ENCODE measurements around the gene MYB.

MYB gene

GRCh38 chr6:135251498-135252441, 70.7 kb downstream of the MYB start:
- Histone ChIP-seq H3K79me2 (no peaks in the 10 kb centered on the region), H2AFZ (no peak overlapping the region), H3K4me1 (peaks cover 3% of the 10 kb centered on the region), H3K9ac (no peak overlapping the region), H3K27me3 (ENCODE audit: control insufficient read depth, insufficient read depth, low read length) (no peaks in the 10 kb centered on the region), H3K36me3 (ENCODE audit: control insufficient read depth, insufficient read depth, low read length) (no peaks in the 10 kb centered on the region), H3K4me2 (ENCODE audit: low read length) (no peak overlapping the region), H3K9me3 (ENCODE audit: control insufficient read depth, low read length) (no peaks in the 10 kb centered on the region), H3K27ac (no peak overlapping the region), H3K4me3 (ENCODE audit: low read depth, low read length) (no peak overlapping the region)
- TF ChIP-seq CTCF (IDR thresholded peaks at IDR 0.05): no peak

- no peak for TF ChIP-seq CTCF (IDR thresholded peaks at IDR 0.05)
- Histone ChIP-seq H3K4me2 (ENCODE audit: low read length) (no peak overlapping the region), H3K27ac (no peak overlapping the region), H3K9me3 (ENCODE audit: control insufficient read depth, low read length) (no peaks in the 10 kb centered on the region), H3K9ac (no peak overlapping the region), H3K36me3 (ENCODE audit: control insufficient read depth, insufficient read depth, low read length) (no peaks in the 10 kb centered on the region), H3K79me2 (no peaks in the 10 kb centered on the region), H3K27me3 (ENCODE audit: control insufficient read depth, insufficient read depth, low read length) (no peaks in the 10 kb centered on the region), H2AFZ (no peak overlapping the region), H3K4me1 (peaks cover 6% of the 10 kb centered on the region), H3K4me3 (ENCODE audit: low read depth, low read length) (no peak overlapping the region)
These were observed 73.4 kb downstream of the MYB start for GRCh38 chr6:135254471-135254870.

- no peak overlapping the region for H3K4me3 ChIP-seq (ENCODE audit: low read depth, low read length)
- no peaks in the 10 kb centered on the region for H3K9me3 ChIP-seq (ENCODE audit: control insufficient read depth, low read length)
- H3K4me2 ChIP-seq (ENCODE audit: low read length): no peak overlapping the region
- peaks cover 7% of the 10 kb centered on the region for H3K4me1 ChIP-seq
- H2AFZ ChIP-seq: no peak overlapping the region
- H3K36me3 ChIP-seq (ENCODE audit: control insufficient read depth, insufficient read depth, low read length): no peaks in the 10 kb centered on the region
- H3K27ac ChIP-seq: no peak overlapping the region
- no peaks in the 10 kb centered on the region for H3K27me3 ChIP-seq (ENCODE audit: control insufficient read depth, insufficient read depth, low read length)
- TF ChIP-seq CTCF (IDR thresholded peaks at IDR 0.05): no peak
- no peak overlapping the region for H3K9ac ChIP-seq
- no peaks in the 10 kb centered on the region for H3K79me2 ChIP-seq
These were observed 75.8 kb downstream of the MYB start for GRCh38 chr6:135256866-135257265.

GRCh38 chr6:135257631-135258405, 76.7 kb downstream of the MYB start:
- Histone ChIP-seq H3K36me3 (ENCODE audit: control insufficient read depth, insufficient read depth, low read length) (no peaks in the 10 kb centered on the region), H3K79me2 (no peaks in the 10 kb centered on the region), H3K4me1 (peaks cover 10% of the 10 kb centered on the region), H3K4me3 (ENCODE audit: low read depth, low read length) (no peak overlapping the region), H3K27ac (no peak overlapping the region), H3K9ac (no peak overlapping the region), H3K4me2 (ENCODE audit: low read length) (no peak overlapping the region), H2AFZ (no peak overlapping the region), H3K27me3 (ENCODE audit: control insufficient read depth, insufficient read depth, low read length) (no peaks in the 10 kb centered on the region), H3K9me3 (ENCODE audit: control insufficient read depth, low read length) (no peaks in the 10 kb centered on the region)
- TF ChIP-seq CTCF (IDR thresholded peaks at IDR 0.05): no peak

All from parathyroid adenoma (tissue), 2 donors.